Central memory CD4-positive, alpha-beta T cell (primary cell): ENCODE measurements around the gene ACTMAP.
"Not testable (repeated sequence)": the region's sequence is repeated elsewhere in the genome, so short reads cannot be mapped to it uniquely, and the experiment has no call there.

Source experiments
- DNase-seq: peaks from one replicate; pipeline ENCODE4 v3.0.0; 2022

The ACTMAP gene

DNA sequence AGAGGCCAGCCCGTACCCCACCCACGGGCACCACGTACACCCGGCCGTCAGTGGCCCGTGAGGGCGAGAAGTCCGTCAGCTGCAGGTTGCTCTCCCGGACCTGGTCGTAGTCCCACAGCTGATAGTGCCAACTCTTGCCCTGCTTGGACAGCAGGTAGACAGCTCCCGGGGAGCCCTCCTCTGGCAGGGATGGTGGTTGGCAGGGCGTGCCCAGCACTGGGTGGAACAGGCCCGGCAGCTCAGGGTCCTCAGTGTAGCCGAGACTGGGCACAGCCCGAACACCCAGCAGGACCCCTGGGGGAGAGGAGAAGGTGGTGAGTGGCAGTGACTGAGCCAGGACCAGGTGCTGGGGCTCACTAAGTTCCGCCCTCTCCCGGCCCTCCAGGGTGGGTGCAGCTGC lies 7.8 kb downstream of the ACTMAP start:
- no peak for DNase-seq

- DNase-seq, result no peak
These were observed 8.5 kb downstream of the ACTMAP start for GRCh38 chr19:40741527-40742390.

DNA sequence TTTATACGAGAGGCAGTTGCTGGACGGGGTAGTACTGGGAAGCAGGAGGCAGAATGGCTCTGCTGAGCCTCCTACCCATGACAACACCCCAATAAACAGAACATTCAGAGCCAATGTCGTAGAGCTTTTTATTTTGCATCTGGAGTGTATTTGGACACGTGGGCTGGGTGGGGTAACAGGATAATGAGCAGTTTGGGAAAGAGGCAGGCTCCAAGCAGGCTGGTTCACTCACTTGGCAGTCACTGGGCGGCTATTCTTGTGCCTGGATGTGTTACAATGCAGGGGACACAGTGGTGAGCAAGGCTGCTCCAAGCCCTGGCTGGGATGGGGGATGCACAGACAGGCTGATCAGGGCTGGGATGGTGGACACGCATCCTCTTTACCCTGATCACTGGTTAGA lies 9.5 kb downstream of the ACTMAP start:
- no peak for DNase-seq

DNA sequence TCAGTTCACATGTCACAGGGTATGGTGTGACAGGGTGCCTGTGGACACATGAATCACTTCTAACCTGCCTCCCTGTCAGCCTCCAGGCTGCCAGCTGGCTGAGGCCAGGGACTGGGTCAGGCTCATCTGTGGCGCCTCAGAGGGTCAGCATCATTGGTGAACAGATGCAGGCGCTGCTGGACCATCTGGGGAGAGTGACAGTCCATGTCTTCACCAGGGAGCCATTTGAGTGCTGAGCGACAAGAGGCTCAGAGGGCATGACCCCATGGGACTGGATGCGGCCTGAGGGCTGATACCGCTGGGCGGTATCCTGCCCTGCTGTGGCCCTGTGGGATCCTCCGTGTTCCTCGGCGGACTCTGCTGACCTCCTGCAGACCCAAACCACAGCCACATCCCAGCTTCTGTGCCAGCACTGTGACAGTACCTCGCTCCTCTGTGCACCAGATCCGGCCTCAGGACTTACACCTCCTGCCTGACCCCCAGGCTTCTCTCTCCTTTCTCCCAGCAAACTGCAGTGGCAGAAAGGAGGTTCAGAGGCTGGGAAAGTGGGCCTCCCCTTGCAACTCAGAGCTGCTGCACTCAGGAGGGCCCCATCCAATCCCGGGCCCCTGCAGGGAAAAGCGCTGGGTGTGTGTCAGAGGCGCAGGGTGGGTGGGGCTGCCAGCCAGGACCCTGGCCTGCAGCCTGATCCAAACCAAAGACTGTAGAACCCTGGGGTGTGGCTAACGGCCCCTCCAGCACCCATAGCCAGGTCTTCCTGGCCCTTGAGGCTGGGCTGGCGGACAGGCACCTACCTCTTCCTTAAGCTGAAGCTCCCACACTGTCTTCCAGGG lies 10.2 kb downstream of the ACTMAP start:
- DNase-seq, result no peak

GRCh38 chr19:40739030-40739839 lies 11.0 kb downstream of the ACTMAP start:
- DNase-seq, result no peak

- no peak for DNase-seq
These were observed 13.1 kb downstream of the ACTMAP start for GRCh38 chr19:40737102-40737644.

DNA sequence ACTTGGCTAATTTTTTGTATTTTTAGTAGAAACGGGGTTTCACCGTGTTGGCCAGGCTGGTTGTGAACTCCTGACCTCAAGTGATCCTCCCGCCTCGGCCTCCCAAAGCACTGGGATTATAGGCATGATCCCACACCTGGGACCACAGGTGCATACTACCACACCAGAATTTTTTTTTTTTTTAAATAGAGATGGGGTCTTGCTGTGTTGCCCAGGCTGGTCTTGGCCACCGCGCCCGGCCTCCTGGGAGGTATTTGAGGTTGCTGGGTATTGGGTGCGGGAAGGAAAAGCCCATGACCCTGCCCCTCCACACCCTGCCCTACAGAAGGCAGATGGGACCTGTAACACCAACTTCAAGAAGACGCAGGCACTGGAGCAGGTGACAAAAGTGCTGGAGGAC lies 13.6 kb downstream of the ACTMAP start:
- no peak for DNase-seq

GRCh38 chr19:40735013-40735771 lies 15.1 kb downstream of the ACTMAP start:
- DNase-seq, result no peak

GRCh38 chr19:40733149-40733548 lies 17.1 kb downstream of the ACTMAP start:
- DNase-seq, result no peak

DNA sequence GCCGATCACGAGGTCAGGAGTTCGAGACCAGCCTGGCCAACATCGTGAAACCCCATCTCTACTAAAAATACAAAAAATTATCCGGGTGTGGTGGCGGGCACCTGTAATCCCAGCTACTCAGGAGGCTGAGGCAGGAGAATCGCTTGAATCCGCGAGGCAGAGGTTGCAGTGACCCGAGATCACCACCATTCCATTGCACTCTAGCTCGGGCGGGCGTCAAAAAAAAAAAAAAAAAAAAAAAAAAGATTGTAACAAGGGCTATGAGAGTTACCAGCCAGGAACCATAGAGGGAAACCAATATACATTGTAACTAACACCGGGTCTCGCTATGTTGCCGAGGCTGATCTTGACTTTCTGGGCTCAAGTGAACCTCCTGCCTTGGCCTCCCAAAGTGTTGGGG lies 18.0 kb downstream of the ACTMAP start:
- not testable (repeated sequence) for DNase-seq

GRCh38 chr19:40730065-40730464 lies 20.2 kb downstream of the ACTMAP start:
- not testable (repeated sequence) for DNase-seq

DNA sequence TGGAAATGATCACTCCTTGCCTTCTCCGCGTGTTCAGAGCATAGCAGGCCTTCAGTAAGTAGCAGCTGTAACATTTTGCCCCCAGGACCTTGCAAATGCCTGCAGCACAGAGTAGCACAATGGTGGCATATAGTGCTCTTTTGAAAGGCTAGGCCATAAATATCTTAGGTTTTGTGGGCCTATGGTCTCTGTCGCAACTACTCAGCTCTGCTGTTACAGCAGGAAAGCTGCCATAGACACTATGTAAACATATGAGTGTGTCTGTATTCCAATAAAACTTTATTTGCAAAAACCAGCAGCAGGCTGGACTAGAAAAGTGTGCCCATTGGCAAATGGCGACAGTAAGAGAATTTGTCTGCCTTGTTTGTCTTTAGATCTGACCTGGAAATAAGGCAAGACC lies 24.0 kb downstream of the ACTMAP start:
- no peak for DNase-seq

DNA sequence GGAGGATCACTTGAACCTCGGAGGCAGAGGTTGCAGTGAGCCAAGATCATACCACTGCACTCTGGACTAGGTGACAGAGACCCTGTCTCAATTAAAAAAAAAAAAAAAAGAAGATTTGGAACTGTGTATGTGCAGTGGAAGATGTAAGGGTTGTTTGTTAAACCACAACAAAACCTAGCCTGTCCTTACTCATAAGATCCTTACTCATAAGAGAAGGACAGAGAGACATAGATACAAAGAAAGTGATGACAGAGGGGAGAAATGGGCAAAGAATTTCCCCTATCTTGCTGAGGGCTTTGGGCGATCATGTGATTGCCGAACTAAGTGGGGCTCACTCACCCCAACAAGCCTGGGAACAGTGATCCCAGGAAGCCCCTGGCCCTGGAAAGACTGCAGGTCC lies 25.4 kb downstream of the ACTMAP start:
- no peak for DNase-seq

- DNase-seq, result no peak
These were observed 26.0 kb downstream of the ACTMAP start for GRCh38 chr19:40724315-40724714.

GRCh38 chr19:40723661-40724254 lies 26.5 kb downstream of the ACTMAP start:
- no peak for DNase-seq

DNA sequence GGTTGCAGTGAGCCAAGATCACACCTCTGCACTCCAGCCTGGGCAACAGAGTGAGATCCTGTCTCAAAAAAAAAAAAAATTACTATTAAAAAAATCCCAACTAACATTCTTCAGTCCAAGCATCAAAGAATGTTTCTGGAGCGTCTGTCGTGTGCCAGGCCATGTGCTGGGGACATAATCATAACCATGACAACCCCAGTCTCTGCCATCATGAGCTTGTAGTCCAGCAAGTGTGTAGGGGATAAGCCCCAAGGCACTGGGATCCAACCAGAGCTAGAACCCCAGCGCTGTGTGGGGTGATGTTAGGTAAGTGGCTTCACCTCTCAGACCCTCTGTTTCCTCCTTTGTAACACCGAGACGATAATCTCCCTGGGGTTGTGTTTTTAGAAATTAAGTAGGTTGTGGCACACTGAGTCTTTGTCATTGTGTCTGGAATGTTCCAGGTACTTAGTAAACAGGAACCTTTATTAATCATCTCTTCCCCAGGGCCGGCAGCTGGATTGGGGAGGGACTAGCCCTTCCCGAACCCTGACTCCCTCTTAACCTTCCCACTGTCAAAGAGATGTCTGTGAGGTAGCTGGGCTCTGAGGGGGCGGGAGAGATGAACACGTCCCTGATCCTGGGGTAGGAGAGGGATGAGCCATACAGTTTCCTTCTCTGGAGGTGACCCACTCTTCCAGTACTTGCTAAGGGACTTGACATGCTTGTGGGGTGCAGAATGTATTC lies 28.2 kb downstream of the ACTMAP start:
- DNase-seq, result no peak

GRCh38 chr19:40721140-40721486 lies 29.2 kb downstream of the ACTMAP start:
- DNase-seq, result no peak

DNA sequence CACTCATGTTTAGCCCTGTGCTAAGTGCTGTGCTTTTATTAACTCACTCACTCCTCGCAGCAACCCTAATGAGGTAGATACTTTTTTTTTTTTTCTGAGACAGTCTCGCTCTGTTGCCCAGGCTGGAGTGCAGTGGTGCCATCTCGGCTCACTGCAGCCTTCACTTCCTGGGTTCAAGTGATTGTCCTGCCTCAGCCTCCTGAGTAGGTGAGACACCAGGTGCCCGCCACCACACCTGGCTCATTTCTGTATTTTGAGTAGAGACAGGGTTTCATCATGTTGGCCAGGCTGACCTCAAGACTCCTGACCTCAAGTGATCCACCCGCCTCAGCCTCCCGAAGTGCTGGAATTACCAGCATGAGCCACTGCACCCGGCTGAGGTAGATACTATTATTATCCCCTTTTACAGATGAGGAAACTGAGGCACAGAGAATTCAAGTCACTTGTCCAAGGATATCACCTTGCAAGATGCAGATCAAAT lies 30.8 kb downstream of the ACTMAP start:
- no peak for DNase-seq

- no peak for DNase-seq
These were observed 31.4 kb downstream of the ACTMAP start for GRCh38 chr19:40718774-40719391.
